Activated CD8-positive, alpha-beta memory T cell treated with anti-CD3 and anti-CD28 coated beads, Interleukin-2, amount 50 U/mL, for 24 hours (primary cell): Measurements from ENCODE around the gene ANKRD10.

Experiments used
- DNase-seq: peaks from one replicate; pipeline ENCODE4 v3.0.0-alpha.2; 2020; ENCODE audit errors: extremely low read depth

The ANKRD10 gene

DNA sequence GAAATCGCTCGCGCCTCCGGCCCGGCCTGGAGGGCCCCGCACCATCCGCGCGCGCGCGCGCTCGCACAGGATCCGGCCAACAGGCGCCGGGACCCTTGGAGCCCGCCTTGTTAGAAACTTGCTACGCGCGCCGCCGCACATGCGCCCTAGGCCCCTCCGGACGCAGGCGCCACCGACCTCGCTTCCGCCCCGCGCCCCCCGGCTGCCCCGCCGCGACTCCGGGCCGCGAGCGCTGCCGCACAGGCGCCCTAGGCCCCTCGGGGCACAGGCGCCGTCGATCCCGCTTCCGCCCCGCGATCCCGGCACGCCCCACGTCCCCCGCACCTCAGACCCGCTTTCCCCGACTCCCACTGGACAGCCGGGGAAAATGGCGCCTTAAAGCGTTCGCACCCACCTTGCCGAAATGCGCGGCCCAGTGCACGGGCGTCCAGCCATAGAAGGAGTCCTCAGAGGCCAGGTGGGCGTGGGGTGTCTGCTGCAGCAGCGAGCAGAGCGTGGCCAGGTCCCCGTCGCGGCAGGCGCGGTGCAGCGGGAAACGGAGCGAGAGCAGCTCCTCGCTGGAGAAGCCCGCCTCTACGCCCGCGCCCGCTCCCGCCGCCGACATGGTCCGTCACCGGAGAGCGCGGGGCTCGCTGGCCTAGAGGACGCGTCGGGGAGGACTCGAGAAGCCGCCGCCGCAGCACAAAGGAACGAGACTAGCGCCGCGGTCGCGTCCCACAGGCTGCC is 375 bp downstream of the ANKRD10 start:
- peak; percentile 48 for DNase-seq

DNA sequence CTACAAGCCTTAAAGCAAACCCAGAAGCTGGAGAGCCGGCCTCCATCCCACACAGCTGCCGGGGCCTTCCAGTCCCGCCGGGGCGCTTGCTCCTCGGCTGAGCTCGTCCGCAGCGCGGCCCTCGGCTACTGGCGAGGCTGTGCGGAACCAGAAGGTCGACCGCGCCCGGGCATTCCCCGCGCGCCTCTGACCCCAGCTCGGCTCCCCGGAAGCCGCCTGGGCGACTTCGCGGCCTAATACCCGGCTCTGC is 863 bp downstream of the ANKRD10 start:
- DNase-seq: no peak

DNA sequence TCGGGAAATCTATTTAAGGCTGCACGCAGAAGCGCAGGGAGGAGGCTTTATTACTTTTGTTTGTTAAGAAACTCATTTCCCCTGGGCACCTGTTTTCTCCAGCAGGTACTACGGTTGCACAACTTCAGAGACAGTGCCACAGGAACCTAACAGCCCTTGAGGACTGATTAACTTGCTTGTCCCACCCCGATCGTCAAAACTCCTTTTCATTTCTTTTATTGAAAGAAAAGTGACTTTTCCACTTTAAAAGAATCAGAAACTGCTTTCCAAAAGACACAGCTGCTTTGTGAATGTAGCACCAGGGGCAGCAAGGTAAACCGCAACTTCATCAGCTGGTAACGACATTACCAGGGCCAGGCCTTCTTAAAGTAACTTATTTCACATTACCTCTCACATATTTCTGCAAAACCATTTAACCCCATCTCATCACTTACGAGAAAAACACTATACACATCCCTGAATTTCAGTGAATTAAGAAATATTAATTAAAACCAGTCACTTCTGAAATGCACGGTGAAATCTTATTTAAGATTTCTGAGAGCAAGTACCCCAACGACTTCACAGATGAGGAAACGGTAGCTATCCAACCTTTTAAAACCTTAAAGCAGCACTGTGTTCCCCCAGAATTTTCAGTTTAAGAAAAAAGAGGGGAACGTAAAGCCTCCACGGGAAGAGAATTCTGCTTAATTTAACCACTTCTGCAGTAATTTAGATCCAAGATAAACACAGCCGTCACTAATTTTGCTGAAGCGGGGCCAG is 1.4 kb downstream of the ANKRD10 start:
- no peak for DNase-seq

- no peak for DNase-seq
Observed at GRCh38 chr13:110912651-110913051, 2.2 kb downstream of the ANKRD10 start.

GRCh38 chr13:110911880-110912279 is 3.0 kb downstream of the ANKRD10 start:
- no peak for DNase-seq

DNA sequence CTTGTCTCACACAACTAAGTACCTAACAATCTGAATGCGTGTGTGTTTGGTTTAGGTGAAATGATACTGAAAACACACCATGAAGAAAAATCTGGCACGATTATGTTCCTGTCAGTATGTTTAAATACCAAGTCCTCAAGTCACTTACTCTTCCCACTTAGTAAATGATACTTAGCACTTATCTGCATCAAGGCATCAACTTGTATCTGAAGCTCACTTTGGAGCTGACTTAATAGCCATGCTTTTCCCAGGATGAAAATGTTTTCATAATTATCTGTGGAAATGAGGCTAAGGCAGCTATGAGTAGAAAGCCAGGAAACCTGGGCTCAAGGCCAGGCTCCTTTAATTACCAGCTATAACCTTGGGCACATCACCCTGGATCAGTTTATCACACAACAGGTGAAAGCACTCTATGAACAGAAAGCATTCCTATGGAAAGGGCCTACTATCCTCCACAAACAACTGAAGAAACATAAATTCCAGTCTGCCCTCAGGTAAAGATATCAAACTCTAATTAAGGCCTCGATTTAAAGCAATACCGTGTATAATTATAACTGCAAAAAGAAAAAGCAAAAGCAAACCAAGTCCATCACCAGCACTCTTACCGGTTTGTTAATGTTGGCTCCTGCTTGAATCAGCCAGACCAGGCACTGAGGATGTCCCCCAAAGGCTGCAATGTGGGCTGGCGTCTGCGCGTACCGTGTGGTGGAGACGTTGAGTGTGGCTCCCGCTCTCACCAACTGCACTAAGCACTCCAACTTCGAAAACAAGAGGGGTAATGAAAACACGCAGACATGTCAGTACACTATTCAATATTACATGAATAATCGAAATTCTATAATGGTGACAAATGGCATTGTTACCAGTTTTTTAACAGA is 4.6 kb downstream of the ANKRD10 start:
- DNase-seq: no peak

- no peak for DNase-seq
Observed at GRCh38 chr13:110907951-110908898, 6.6 kb downstream of the ANKRD10 start.

DNA sequence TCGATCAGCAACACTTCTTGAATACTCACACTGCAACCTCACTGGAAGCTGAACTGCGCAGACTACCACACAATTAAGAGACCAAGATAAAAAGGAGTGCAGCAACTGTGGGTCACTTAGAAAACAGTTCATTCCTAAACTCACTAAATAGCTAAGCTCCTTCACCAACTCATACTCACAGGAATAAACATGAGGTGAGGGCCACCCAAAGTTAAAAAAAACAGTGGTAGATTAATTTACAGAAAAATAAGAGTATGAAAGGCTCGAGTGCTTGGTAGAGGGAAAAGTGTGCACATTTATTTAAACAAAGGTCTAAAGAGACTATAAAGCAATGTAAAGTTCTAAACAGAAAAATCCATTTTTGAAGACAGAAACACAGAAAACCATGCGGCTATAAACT is 7.6 kb downstream of the ANKRD10 start:
- DNase-seq: no peak

DNA sequence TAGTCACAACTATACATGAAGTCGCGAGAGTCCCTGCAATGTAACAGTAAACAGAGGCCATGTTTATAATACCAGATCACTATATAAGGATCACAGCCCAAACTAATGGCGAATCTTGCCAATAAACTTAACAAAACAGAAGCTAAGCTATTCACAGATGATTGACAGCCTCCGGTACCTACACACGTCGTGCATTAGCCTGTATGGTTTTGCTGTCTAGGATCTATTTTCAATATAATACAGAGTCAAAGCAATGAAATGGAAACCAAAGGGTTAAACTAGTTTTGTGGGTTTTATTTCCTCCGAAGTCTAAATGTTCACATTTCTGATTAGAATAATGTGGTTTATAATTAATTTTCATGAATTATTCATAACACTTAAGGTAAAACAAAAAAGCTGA is 10.1 kb downstream of the ANKRD10 start:
- DNase-seq: no peak

DNA sequence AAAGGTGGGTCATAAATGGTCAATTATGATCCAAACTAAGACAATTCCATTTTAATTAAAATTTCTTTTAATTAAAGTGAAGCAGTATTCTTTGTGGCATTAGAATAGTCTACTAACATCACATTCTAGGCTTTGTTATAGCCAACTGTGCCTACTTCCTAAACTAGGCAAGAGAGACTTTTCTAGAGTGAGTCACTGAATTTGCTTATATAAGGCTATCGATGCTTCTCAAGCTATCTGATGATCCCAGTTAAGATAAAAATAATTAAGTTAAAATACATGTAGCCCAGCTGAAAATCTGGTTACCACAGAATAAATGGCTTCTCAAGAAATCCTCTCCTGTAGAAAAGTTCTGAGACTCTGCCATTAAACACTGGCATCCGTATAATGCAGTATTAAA is 12.5 kb downstream of the ANKRD10 start:
- DNase-seq: no peak

DNA sequence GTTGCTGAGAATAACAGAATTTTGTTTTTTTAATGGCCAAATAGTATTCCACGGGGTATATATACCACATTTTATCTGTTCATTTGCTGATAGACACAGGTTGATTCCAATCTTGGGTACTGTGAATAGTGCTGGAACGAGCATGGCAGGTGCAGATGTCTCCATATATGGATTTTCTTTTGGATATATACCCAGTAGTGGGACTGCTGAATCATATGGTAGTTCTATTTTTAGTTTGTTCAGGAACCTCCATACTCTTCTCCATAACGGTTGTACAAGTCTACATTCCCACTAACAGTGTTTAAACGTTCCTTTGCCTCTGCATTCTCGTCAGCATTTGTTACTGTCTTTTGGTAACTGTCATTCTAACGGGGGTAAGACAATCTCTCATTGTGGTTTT is 17.3 kb downstream of the ANKRD10 start:
- no peak for DNase-seq

- DNase-seq: no peak
Observed at GRCh38 chr13:110897014-110897413, 17.9 kb downstream of the ANKRD10 start.

GRCh38 chr13:110894086-110894485 is 20.8 kb downstream of the ANKRD10 start:
- no peak for DNase-seq

DNA sequence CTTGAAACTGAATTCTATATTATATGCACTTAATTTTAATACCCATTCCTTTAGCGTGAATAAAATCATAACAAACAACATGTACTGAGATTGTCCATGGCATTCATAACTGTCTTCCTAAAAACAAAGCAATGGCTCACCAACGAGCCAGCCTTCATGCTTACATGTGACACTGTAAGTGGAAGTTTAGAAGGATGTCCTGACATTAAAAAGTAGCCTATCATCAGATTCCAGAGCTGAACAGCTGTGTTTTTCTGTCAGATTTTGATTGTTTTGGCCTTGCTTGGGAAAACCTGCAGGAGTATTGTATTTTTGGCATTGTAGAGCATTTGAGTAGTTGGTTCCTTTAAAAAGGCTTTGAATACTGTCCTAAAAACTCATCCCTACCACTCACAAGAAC is 21.3 kb downstream of the ANKRD10 start:
- no peak for DNase-seq

- DNase-seq: no peak
Observed at GRCh38 chr13:110890279-110891165, 24.3 kb downstream of the ANKRD10 start.

DNA sequence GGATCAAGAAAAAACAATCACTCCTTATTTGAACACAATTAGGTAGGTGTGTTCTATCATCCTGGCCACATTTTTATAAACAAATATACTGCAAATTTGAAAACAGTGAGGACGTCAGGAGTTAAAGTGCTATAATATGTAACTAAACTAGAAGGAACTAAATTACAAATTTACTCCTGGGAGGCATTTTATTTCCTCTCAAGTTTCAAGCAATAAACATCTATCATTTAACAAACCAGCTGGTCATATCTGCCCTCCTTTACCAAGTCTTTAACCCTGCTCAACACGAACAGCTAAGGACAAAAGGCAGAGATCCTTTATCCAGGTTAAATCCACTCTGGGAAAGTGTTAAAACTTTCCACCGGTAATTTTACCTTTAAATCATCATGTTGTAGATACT is 26.5 kb downstream of the ANKRD10 start:
- DNase-seq: no peak

GRCh38 chr13:110887597-110888333 is 27.1 kb downstream of the ANKRD10 start:
- no peak for DNase-seq

GRCh38 chr13:110886870-110887596 is 27.8 kb downstream of the ANKRD10 start:
- DNase-seq: no peak
